Endothelial cell of umbilical vein (primary cell): ENCODE data around the gene CCDC92B. TPM values are rescaled to one million over a fixed set of nuclear protein-coding genes. Genes with fewer than 3 reads are reported as not detected.

Experiments used
- BruUV-seq: library from RNA; stranded (reverse); fragments of 400-500 nt; replicated peaks from 2 replicates; lab custom pipeline; 2021; lab: Mats Ljungman, UMichigan
- CTCF ChIA-PET: fragments of 300-600, 350-600 bp; sonication (Branson Sonifier 250); formaldehyde crosslinking; loops from one replicate; lab custom pipeline; 2021; ENCODE audit warnings: antibody characterized with exemption, inconsistent platforms; lab: Charles Lee
- POLR2A ChIA-PET: fragments of 300-600, 350-600 bp; sonication (Branson Sonifier 250); formaldehyde crosslinking; loops from one replicate; lab custom pipeline; 2021; ENCODE audit warnings: antibody characterized with exemption, inconsistent platforms; lab: Charles Lee
- DNase-seq: peaks from one replicate; pipeline ENCODE4 v3.0.0-alpha.2; 2011; ENCODE audit warnings: low read depth, low spot score
- FAIRE-seq: peaks from 2 replicates; lab custom pipeline; 2011; peaks lifted over from hg19 to GRCh38; lab: Jason Lieb, UNC
- H2AFZ ChIP-seq: 2 replicates; pipeline ENCODE4 v1.6.0; 2012; ENCODE audit warnings: low read depth, low read length, control low read depth, inconsistent platforms
- H3K27ac ChIP-seq: 2 replicates; pipeline ENCODE4 v1.5.1; 2011; ENCODE audit warnings: low read depth, mild to moderate bottlenecking, control low read depth, low read length, moderate library complexity; ENCODE audit not compliant: insufficient read depth
- H3K27me3 ChIP-seq, 2 experiments: 2 replicates each; pipeline versions ENCODE4 v1.6.0 to v1.6.1; 2011; ENCODE audit warnings: low read length in 2 of 2, mixed read lengths in 1 of 2; ENCODE audit not compliant: control insufficient read depth in 2 of 2, insufficient read depth in 2 of 2
- H3K36me3 ChIP-seq, 2 experiments: 2 replicates in 1 of 2; 3 replicates in 1 of 2; pipeline ENCODE4 v1.5.1; 2011; ENCODE audit warnings: low read length in 2 of 2, mild to moderate bottlenecking in 1 of 2, moderate library complexity in 1 of 2; ENCODE audit not compliant: control insufficient read depth in 2 of 2, insufficient read depth in 2 of 2; ENCODE audit errors: extremely low read depth in 1 of 2
- H3K4me1 ChIP-seq: 3 replicates; pipeline ENCODE4 v1.5.1; 2011; ENCODE audit warnings: mild to moderate bottlenecking, low read length; ENCODE audit not compliant: control insufficient read depth, insufficient read depth; ENCODE audit errors: extremely low read depth
- H3K4me2 ChIP-seq: 2 replicates; pipeline ENCODE4 v1.6.1; 2011; ENCODE audit warnings: low read length, control low read depth, mixed read lengths; ENCODE audit not compliant: insufficient read depth
- H3K4me3 ChIP-seq, 3 experiments: fragments of 200-600 bp in 1 of 3; sonication (generic), shearing (Covaris generic) in 1 of 3; replicated peaks in 1 of 3; 2 replicates each; pipeline ENCODE4 v1.5.1; 2011 to 2016; ENCODE audit warnings: control low read depth in 3 of 3, low read length in 3 of 3, mild to moderate bottlenecking in 2 of 3, inconsistent platforms in 1 of 3, low read depth in 1 of 3, moderate library complexity in 1 of 3; ENCODE audit not compliant: insufficient read depth in 1 of 3
- H3K79me2 ChIP-seq: 2 replicates; pipeline ENCODE4 v1.6.0; 2012; ENCODE audit warnings: low read length, inconsistent platforms; ENCODE audit not compliant: control insufficient read depth, insufficient read depth
- H3K9ac ChIP-seq: replicated peaks from 2 replicates; pipeline ENCODE3; 2011; ENCODE audit warnings: low read length, control low read depth; ENCODE audit not compliant: insufficient read depth; ENCODE audit errors: extremely low read depth
- H3K9me1 ChIP-seq: replicated peaks from 3 replicates; pipeline ENCODE4 v1.6.0; 2011; ENCODE audit warnings: mild to moderate bottlenecking, low read length; ENCODE audit not compliant: control insufficient read depth, insufficient read depth; ENCODE audit errors: extremely low read depth
- H3K9me3 ChIP-seq: replicated peaks from 2 replicates; pipeline ENCODE4 v1.5.1; 2012; ENCODE audit warnings: low read length, inconsistent platforms; ENCODE audit not compliant: control insufficient read depth, insufficient read depth
- H4K20me1 ChIP-seq: replicated peaks from 2 replicates; pipeline ENCODE3; 2011; ENCODE audit warnings: mild to moderate bottlenecking, low read length; ENCODE audit not compliant: control insufficient read depth, insufficient read depth; ENCODE audit errors: extremely low read depth
- CTCF ChIP-seq, 2 donors: IDR thresholded peaks; 1 replicate in 1 of 2; 2 replicates in 1 of 2; pipeline ENCODE4 v1.5.1; 2011; ENCODE audit warnings: low read length in 2 of 2, mild to moderate bottlenecking in 2 of 2, moderate library complexity in 2 of 2, control low read depth in 1 of 2, inconsistent platforms in 1 of 2, low read depth in 1 of 2; ENCODE audit not compliant: insufficient read depth in 1 of 2; ENCODE audit errors: extremely low read depth in 1 of 2
- EZH2 ChIP-seq: IDR thresholded peaks from 2 replicates; pipeline ENCODE4 v1.6.1; 2012; ENCODE audit warnings: borderline replicate concordance, low read depth, mild to moderate bottlenecking, moderate library complexity, low read length, inconsistent platforms; ENCODE audit not compliant: severe bottlenecking
- FOS ChIP-seq: IDR thresholded peaks from 2 replicates; pipeline ENCODE4 v1.6.1; 2011; ENCODE audit warnings: mild to moderate bottlenecking, low read length, moderate library complexity, borderline replicate concordance; ENCODE audit not compliant: insufficient read depth
- GATA2 ChIP-seq: IDR thresholded peaks from 2 replicates; pipeline ENCODE4 v1.7.0; 2011; ENCODE audit warnings: low read depth, mild to moderate bottlenecking, moderate library complexity, mixed read lengths, low read length; ENCODE audit not compliant: insufficient read length, insufficient read depth
- JUN ChIP-seq: IDR thresholded peaks from 2 replicates; pipeline ENCODE4 v1.6.1; 2011; ENCODE audit warnings: borderline replicate concordance, low read depth; ENCODE audit not compliant: insufficient read length, insufficient read depth
- MAX ChIP-seq: IDR thresholded peaks from 2 replicates; pipeline ENCODE4 v1.6.1; 2011; ENCODE audit not compliant: insufficient read depth, insufficient read length
- MYC ChIP-seq: IDR thresholded peaks from one replicate; pipeline ENCODE4 v1.6.1; 2011; ENCODE audit warnings: mild to moderate bottlenecking, low read depth, low read length
- POLR2A ChIP-seq: IDR thresholded peaks from 2 replicates; pipeline ENCODE4 v1.6.1; 2012; ENCODE audit warnings: low read depth, mild to moderate bottlenecking, control low read depth, low read length
- POLR2AphosphoS5 ChIP-seq: IDR thresholded peaks from 2 replicates; pipeline ENCODE4 v1.6.1; 2012; ENCODE audit warnings: low read depth, mild to moderate bottlenecking, control low read depth, low read length, moderate library complexity; ENCODE audit not compliant: insufficient read depth
- dilution Hi-C: fragments of 300-500 bp; cut with MboI; formaldehyde crosslinking; loops from one replicate; pipeline ENCODE4 v1.15.0; 2019; ENCODE audit warnings: low sequenced_read_pairs; ENCODE audit not compliant: extremely low pct_ligation_motif_present
- intact Hi-C: fragments of 100-400 bp; cut with micrococcal nuclease; formaldehyde crosslinking; loops from one replicate; pipeline ENCODE4 v1.10.0; 2022
- polyA plus RNA-seq, 4 experiments: library from polyadenylated mRNA; depleted of rRNA in 3 of 4; stranded (reverse) in 3 of 4; unstranded in 1 of 4; fragments of >200 nt; gene quantifications; 2 replicates each; pipeline versions ENCODE4 v1.2.1 to v1.2.3, GENCODE V29; 2011 to 2012; ENCODE audit warnings: missing spikeins in 1 of 4
- total RNA-seq: library from RNA; stranded (reverse); gene quantifications from 2 replicates; pipeline ENCODE4 v1.2.3, GENCODE V29; 2021

CCDC92B gene
- total and polyA plus RNA-seq, 2 donors (not counting 3 experiments of a cell fraction or from before 2014, with no cell fraction given) = not detected

- dilution Hi-C loops = no loop called here
- Histone ChIP-seq H3K4me2 (no peak overlapping the region), H3K4me3 (no peak overlapping the region), H3K9me3 (no peaks in the 10 kb centered on the region), H3K27ac (no peak overlapping the region), H3K79me2 (no peaks in the 10 kb centered on the region), H4K20me1 (no peaks in the 10 kb centered on the region), H2AFZ (no peak overlapping the region), H3K9me1 (no peaks in the 10 kb centered on the region), H3K4me1 (no peaks in the 10 kb centered on the region), H3K36me3 (no peaks in the 10 kb centered on the region), H3K9ac (no peak overlapping the region), H3K27me3 (no peaks in the 10 kb centered on the region)
- no TSS peak for BruUV-seq
- CTCF ChIA-PET = interaction anchor here (1.0 kb wide), 1 partner anchor 10 kb away, joined by 3 read pairs; no protein-coding TSS in a partner anchor
- FAIRE-seq = no peak
- intact Hi-C loops = no loop called here
- TF ChIP-seq JUN = no peak
- TF ChIP-seq GATA2 = no peak
- no peak for DNase-seq
- POLR2A ChIA-PET = no interaction called here
Observed at GRCh38 chr17:2737693-2738092, 11.8 kb downstream of the CCDC92B start.

- FAIRE-seq = no peak
Observed at GRCh38 chr17:2736956-2737355, 12.5 kb downstream of the CCDC92B start.

More at GRCh38 chr17:2736956-2737355, 12.5 kb downstream of the CCDC92B start:
- Histone ChIP-seq H3K9me3 (no peaks in the 10 kb centered on the region), H3K4me2 (no peak overlapping the region), H3K9ac (no peak overlapping the region), H3K36me3 (no peaks in the 10 kb centered on the region), H3K27me3 (no peaks in the 10 kb centered on the region), H3K4me3 (no peak overlapping the region), H3K27ac (no peak overlapping the region), H3K79me2 (no peaks in the 10 kb centered on the region), H4K20me1 (no peaks in the 10 kb centered on the region), H3K4me1 (no peaks in the 10 kb centered on the region), H2AFZ (no peak overlapping the region), H3K9me1 (no peaks in the 10 kb centered on the region)
- CTCF ChIA-PET = interaction anchor here (1.0 kb wide), 1 partner anchor 9 kb away, joined by 3 read pairs; no protein-coding TSS in a partner anchor
- DNase-seq = no peak
- dilution Hi-C loops = no loop called here
- POLR2A ChIA-PET = no interaction called here
- TF ChIP-seq GATA2 (no peak), MYC (no peak), EZH2 (no peak), POLR2A (no peak), CTCF (IDR thresholded peaks at IDR 0.05; ENCODE audit: extremely low read depth in 1 of 2, insufficient read depth in 1 of 2, low read depth in 1 of 2, low read length in 2 of 2) (no peak), POLR2AphosphoS5 (no peak), FOS (no peak), JUN (no peak), MAX (no peak)
- BruUV-seq = no TSS peak
- intact Hi-C loops = no loop called here
